Peyer's patch (tissue), 4 donors: ENCODE data around the gene SRRM1. TPM values are rescaled to one million over a fixed set of nuclear protein-coding genes. Genes with fewer than 3 reads are reported as not detected.

Experiments
- DNase-seq, 3 donors: peaks; one replicate each; pipeline ENCODE4 v3.0.0-alpha.2; 2017 to 2019
- H3K27ac ChIP-seq, 4 donors: fragments of 200-600 bp; sonication (generic); one replicate each; pipeline ENCODE4 v1.5.1; 2016 to 2019
- H3K27me3 ChIP-seq, 2 donors: fragments of 200-600 bp; sonication (generic); one replicate each; pipeline ENCODE4 v1.5.1; 2019
- H3K36me3 ChIP-seq, 3 donors: fragments of 200-600 bp; sonication (generic); one replicate each; pipeline ENCODE4 v1.5.1; 2016 to 2019
- H3K4me1 ChIP-seq, 4 donors: fragments of 200-600 bp; sonication (generic); one replicate each; pipeline ENCODE4 v1.5.1; 2016 to 2019
- H3K4me3 ChIP-seq, 4 donors: fragments of 200-600 bp; sonication (generic); 1 replicate in 3 of 4; 2 replicates in 1 of 4; pipeline ENCODE4 v1.5.1; 2016 to 2019; ENCODE audit warnings: mild to moderate bottlenecking in 1 of 4
- H3K9me3 ChIP-seq, 4 donors: fragments of 200-600 bp; sonication (generic); one replicate each; pipeline ENCODE4 v1.5.1; 2016 to 2019; ENCODE audit warnings: mild to moderate bottlenecking in 1 of 4
- CTCF ChIP-seq, 6 experiments: fragments of 450-650 bp in 4 of 6; fragments of 200-600 bp in 2 of 6; sonication (generic) in 1 of 6; IDR thresholded peaks; one replicate each; pipeline ENCODE4 v1.5.1; 2017 to 2019; ENCODE audit warnings: antibody characterized with exemption in 6 of 6, mild to moderate bottlenecking in 3 of 6, moderate library complexity in 1 of 6
- POLR2A ChIP-seq, 2 donors: fragments of 450-650 bp; IDR thresholded peaks; one replicate each; pipeline ENCODE4 v1.5.1; 2017; ENCODE audit warnings: antibody characterized with exemption in 2 of 2, mild to moderate bottlenecking in 2 of 2, moderate library complexity in 2 of 2
- total RNA-seq, 4 donors: library from RNA; depleted of rRNA; stranded (reverse); fragments of >200 nt; gene quantifications; one replicate each; pipeline ENCODE4 v1.1.0, GENCODE V29; 2016

Gene SRRM1
- total RNA-seq, 4 donors from 2014 or later: 103 to 404 (median 157) TPM

- no peak overlapping the region for H3K4me3 ChIP-seq
- peaks cover 0 to under 1% (median 0%) of the 10 kb centered on the region in 4 donors for H3K4me1 ChIP-seq
- H3K9me3 ChIP-seq: no peaks in the 10 kb centered on the region
- no peak for TF ChIP-seq POLR2A (IDR thresholded peaks at IDR 0.05)
- TF ChIP-seq CTCF (IDR thresholded peaks at IDR 0.05): no peak
- no peaks in the 10 kb centered on the region for H3K36me3 ChIP-seq
- DNase-seq: no peak
- H3K27ac ChIP-seq: no peak overlapping the region
- H3K27me3 ChIP-seq: no peaks in the 10 kb centered on the region
Measured at GRCh38 chr1:24709791-24710441, 66.8 kb downstream of the SRRM1 start.

GRCh38 chr1:24711329-24711728 is 68.2 kb downstream of the SRRM1 start:
- Histone ChIP-seq H3K4me3 (no peak overlapping the region), H3K27me3 (no peaks in the 10 kb centered on the region), H3K36me3 (no peaks in the 10 kb centered on the region), H3K27ac (no peak overlapping the region), H3K4me1 (no peaks in the 10 kb centered on the region), H3K9me3 (no peaks in the 10 kb centered on the region)
- TF ChIP-seq POLR2A (IDR thresholded peaks at IDR 0.05) (no peak), CTCF (IDR thresholded peaks at IDR 0.05) (no peak)
- no peak for DNase-seq

GRCh38 chr1:24713176-24713575 is 70.1 kb downstream of the SRRM1 start:
- Histone ChIP-seq H3K27ac (no peak overlapping the region), H3K27me3 (no peaks in the 10 kb centered on the region), H3K4me1 (no peaks in the 10 kb centered on the region), H3K4me3 (no peak overlapping the region), H3K9me3 (no peaks in the 10 kb centered on the region), H3K36me3 (no peaks in the 10 kb centered on the region)
- no peak for DNase-seq
- no peak for TF ChIP-seq POLR2A (IDR thresholded peaks at IDR 0.05)
- no peak for TF ChIP-seq CTCF (IDR thresholded peaks at IDR 0.05)

- TF ChIP-seq POLR2A (IDR thresholded peaks at IDR 0.05): no peak
Measured at GRCh38 chr1:24713736-24714135, 70.6 kb downstream of the SRRM1 start.

GRCh38 chr1:24714859-24715520 is 71.9 kb downstream of the SRRM1 start:
- Histone ChIP-seq H3K9me3 (no peaks in the 10 kb centered on the region), H3K4me1 (no peaks in the 10 kb centered on the region), H3K36me3 (no peaks in the 10 kb centered on the region), H3K27me3 (no peaks in the 10 kb centered on the region), H3K4me3 (no peak overlapping the region), H3K27ac (no peak overlapping the region)
- no peak for TF ChIP-seq POLR2A (IDR thresholded peaks at IDR 0.05)
- TF ChIP-seq CTCF (IDR thresholded peaks at IDR 0.05): no peak
- no peak for DNase-seq

More at GRCh38 chr1:24713736-24714135, 70.6 kb downstream of the SRRM1 start:
- Histone ChIP-seq H3K27me3 (no peaks in the 10 kb centered on the region), H3K36me3 (no peaks in the 10 kb centered on the region), H3K4me3 (no peak overlapping the region), H3K9me3 (no peaks in the 10 kb centered on the region), H3K27ac (no peak overlapping the region), H3K4me1 (no peaks in the 10 kb centered on the region)
- no peak for DNase-seq

- H3K27ac ChIP-seq: no peak overlapping the region
Measured at GRCh38 chr1:24715658-24716057, 72.6 kb downstream of the SRRM1 start.

More at GRCh38 chr1:24715658-24716057, 72.6 kb downstream of the SRRM1 start:
- TF ChIP-seq POLR2A (IDR thresholded peaks at IDR 0.05): no peak
- TF ChIP-seq CTCF (IDR thresholded peaks at IDR 0.05): no peak
- Histone ChIP-seq H3K36me3 (no peaks in the 10 kb centered on the region), H3K4me3 (no peak overlapping the region), H3K27me3 (no peaks in the 10 kb centered on the region), H3K9me3 (no peaks in the 10 kb centered on the region), H3K4me1 (no peaks in the 10 kb centered on the region)
- DNase-seq: no peak
